Karpas-422 (cell line): ENCODE measurements around the gene KLHL18. TPM values are rescaled to one million over a fixed set of nuclear protein-coding genes. Genes with fewer than 3 reads are reported as not detected.
A peak's percentile ranks its signal among the peaks of the same experiment; 100 is the strongest.
"Not testable (repeated sequence)": the region's sequence is repeated elsewhere in the genome, so short reads cannot be mapped to it uniquely, and the experiment has no call there.

ENCODE experiments used
- DNase-seq: peaks from one replicate; pipeline ENCODE4 v3.0.0-alpha.2; 2015
- H2AFZ ChIP-seq: fragments of 200-600 bp; sonication (generic); 2 replicates; pipeline ENCODE4 v1.6.1; 2014; ENCODE audit warnings: antibody characterized with exemption, low read length, mixed read lengths
- H3K27ac ChIP-seq: fragments of 200-600 bp; sonication (generic); 2 replicates; pipeline ENCODE4 v1.5.1; 2014; ENCODE audit warnings: mild to moderate bottlenecking, low read length, moderate library complexity
- H3K27me3 ChIP-seq: fragments of 200-600 bp; sonication (generic); 2 replicates; pipeline ENCODE4 v1.6.1; 2014; ENCODE audit warnings: low read length, mixed read lengths
- H3K36me3 ChIP-seq: fragments of 200-600 bp; sonication (generic); 2 replicates; pipeline ENCODE4 v1.6.1; 2014; ENCODE audit warnings: low read length, mixed read lengths; ENCODE audit not compliant: insufficient read depth
- H3K4me1 ChIP-seq: fragments of 200-600 bp; sonication (generic); 2 replicates; pipeline ENCODE4 v1.6.1; 2014; ENCODE audit warnings: mild to moderate bottlenecking, low read length, mixed read lengths
- H3K4me2 ChIP-seq: fragments of 200-600 bp; sonication (generic); 2 replicates; pipeline ENCODE4 v1.6.1; 2014; ENCODE audit warnings: low read length, low read depth, mild to moderate bottlenecking; ENCODE audit not compliant: poor library complexity, severe bottlenecking
- H3K4me3 ChIP-seq: fragments of 200-600 bp; sonication (generic); 2 replicates; pipeline ENCODE4 v1.5.1; 2014; ENCODE audit warnings: mild to moderate bottlenecking, antibody characterized with exemption, low read length, mixed read lengths
- H3K79me2 ChIP-seq: fragments of 200-600 bp; sonication (generic); 2 replicates; pipeline ENCODE4 v1.6.1; 2014; ENCODE audit warnings: mild to moderate bottlenecking, low read length, mixed read lengths
- H3K9ac ChIP-seq: fragments of 200-600 bp; sonication (generic); 2 replicates; pipeline ENCODE4 v1.6.0; 2014; ENCODE audit warnings: low read length
- H3K9me2 ChIP-seq: fragments of 200-600 bp; sonication (generic), shearing (Covaris generic); replicated peaks from 2 replicates; pipeline ENCODE4 v1.6.0; 2014; ENCODE audit warnings: mild to moderate bottlenecking, low read length, moderate library complexity; ENCODE audit not compliant: insufficient read depth
- H3K9me3 ChIP-seq: fragments of 300-700, 200-600 bp; sonication (generic); 2 replicates; pipeline ENCODE4 v1.6.1; 2014; ENCODE audit warnings: low read length, mixed read lengths
- H4K20me1 ChIP-seq: fragments of 200-600 bp; sonication (generic); 2 replicates; pipeline ENCODE4 v1.6.1; 2014; ENCODE audit warnings: mild to moderate bottlenecking, antibody characterized with exemption, low read length, low read depth; ENCODE audit not compliant: insufficient read depth
- total RNA-seq: library from RNA; depleted of rRNA; stranded (reverse); fragments of >200 nt; shearing (Covaris generic); gene quantifications from 2 replicates; pipeline ENCODE4 v1.2.3, GENCODE V29; 2014; ENCODE audit warnings: low replicate concordance

KLHL18 gene
- total RNA-seq, 1 experiment from 2014 or later, result 15.6 TPM

GRCh38 chr3:47250309-47251060, 32.3 kb upstream of the KLHL18 start:
- H3K9me2 ChIP-seq, result no peaks in the 10 kb centered on the region
- no peak overlapping the region for H3K4me3 ChIP-seq
- no peaks in the 10 kb centered on the region for H3K4me1 ChIP-seq
- no peaks in the 10 kb centered on the region for H3K79me2 ChIP-seq
- H4K20me1 ChIP-seq, result no peaks in the 10 kb centered on the region
- H3K4me2 ChIP-seq, result no peak overlapping the region
- H3K9ac ChIP-seq, result no peak overlapping the region
- H3K36me3 ChIP-seq, result no peaks in the 10 kb centered on the region
- H3K9me3 ChIP-seq, result no peaks in the 10 kb centered on the region
- no peak overlapping the region for H3K27ac ChIP-seq
- no peaks in the 10 kb centered on the region for H3K27me3 ChIP-seq
- peak; percentile 71 for DNase-seq
- no peak overlapping the region for H2AFZ ChIP-seq

- not testable (repeated sequence) for H3K4me2 ChIP-seq, H3K79me2 ChIP-seq, H4K20me1 ChIP-seq, DNase-seq, H3K4me1 ChIP-seq, H3K9me3 ChIP-seq, H3K36me3 ChIP-seq, H3K27me3 ChIP-seq, H3K27ac ChIP-seq, H3K4me3 ChIP-seq, H2AFZ ChIP-seq, H3K9ac ChIP-seq, H3K9me2 ChIP-seq
These were observed 31.7 kb upstream of the KLHL18 start for GRCh38 chr3:47251085-47251484.

GRCh38 chr3:47251689-47252088, 31.1 kb upstream of the KLHL18 start:
- Histone ChIP-seq H3K27ac (no peak overlapping the region), H3K4me1 (no peaks in the 10 kb centered on the region), H3K9me3 (no peaks in the 10 kb centered on the region), H3K27me3 (no peaks in the 10 kb centered on the region), H3K9ac (no peak overlapping the region), H3K4me2 (no peak overlapping the region), H3K9me2 (no peaks in the 10 kb centered on the region), H4K20me1 (no peaks in the 10 kb centered on the region), H3K36me3 (no peaks in the 10 kb centered on the region), H3K4me3 (no peak overlapping the region), H2AFZ (no peak overlapping the region), H3K79me2 (no peaks in the 10 kb centered on the region)
- DNase-seq, result no peak

GRCh38 chr3:47256331-47256730, 26.4 kb upstream of the KLHL18 start:
- DNase-seq, H3K27me3 ChIP-seq: not testable (repeated sequence)

GRCh38 chr3:47259114-47259513, 23.6 kb upstream of the KLHL18 start:
- H3K79me2 ChIP-seq, result no peaks in the 10 kb centered on the region
- H2AFZ ChIP-seq, result no peak overlapping the region
- H3K27me3 ChIP-seq, result no peaks in the 10 kb centered on the region
- H3K4me1 ChIP-seq, result no peaks in the 10 kb centered on the region
- H3K9me2 ChIP-seq, result no peaks in the 10 kb centered on the region
- H4K20me1 ChIP-seq, result no peaks in the 10 kb centered on the region
- no peak overlapping the region for H3K27ac ChIP-seq
- H3K36me3 ChIP-seq, result no peaks in the 10 kb centered on the region
- no peak for DNase-seq
- H3K4me3 ChIP-seq, result no peak overlapping the region
- no peak overlapping the region for H3K4me2 ChIP-seq
- no peak overlapping the region for H3K9ac ChIP-seq
- no peaks in the 10 kb centered on the region for H3K9me3 ChIP-seq

More at GRCh38 chr3:47256331-47256730, 26.4 kb upstream of the KLHL18 start:
- not testable (repeated sequence) for H3K4me2 ChIP-seq, H3K4me1 ChIP-seq, H3K9me3 ChIP-seq, H3K9me2 ChIP-seq, H3K27ac ChIP-seq, H4K20me1 ChIP-seq, H3K4me3 ChIP-seq, H3K36me3 ChIP-seq, H3K9ac ChIP-seq, H3K79me2 ChIP-seq, H2AFZ ChIP-seq

GRCh38 chr3:47260605-47261004, 22.1 kb upstream of the KLHL18 start:
- no peak overlapping the region for H2AFZ ChIP-seq
- no peak for DNase-seq
- no peak overlapping the region for H3K9ac ChIP-seq
- H3K9me2 ChIP-seq, result no peaks in the 10 kb centered on the region
- peaks cover 7% of the 10 kb centered on the region for H3K4me1 ChIP-seq
- no peaks in the 10 kb centered on the region for H3K9me3 ChIP-seq
- H3K27ac ChIP-seq, result no peak overlapping the region
- H3K79me2 ChIP-seq, result no peaks in the 10 kb centered on the region
- H3K4me3 ChIP-seq, result no peak overlapping the region
- H4K20me1 ChIP-seq, result no peaks in the 10 kb centered on the region
- H3K4me2 ChIP-seq, result no peak overlapping the region
- no peaks in the 10 kb centered on the region for H3K36me3 ChIP-seq
- H3K27me3 ChIP-seq, result no peaks in the 10 kb centered on the region

GRCh38 chr3:47261301-47261700, 21.4 kb upstream of the KLHL18 start:
- H3K9me3 ChIP-seq, result no peaks in the 10 kb centered on the region
- H3K4me1 ChIP-seq, result peaks cover 14% of the 10 kb centered on the region
- no peak overlapping the region for H3K27ac ChIP-seq
- H3K9me2 ChIP-seq, result no peaks in the 10 kb centered on the region
- H4K20me1 ChIP-seq, result no peaks in the 10 kb centered on the region
- no peak overlapping the region for H3K9ac ChIP-seq
- no peaks in the 10 kb centered on the region for H3K27me3 ChIP-seq
- DNase-seq, result no peak
- H3K4me2 ChIP-seq, result no peak overlapping the region
- no peak overlapping the region for H3K4me3 ChIP-seq
- no peak overlapping the region for H2AFZ ChIP-seq
- no peaks in the 10 kb centered on the region for H3K79me2 ChIP-seq
- no peaks in the 10 kb centered on the region for H3K36me3 ChIP-seq

- Histone ChIP-seq H3K4me3 (no peak overlapping the region), H3K9me3 (no peaks in the 10 kb centered on the region), H3K27me3 (no peaks in the 10 kb centered on the region), H3K27ac (no peak overlapping the region), H3K9me2 (no peaks in the 10 kb centered on the region), H3K4me1 (peaks cover 42% of the 10 kb centered on the region), H4K20me1 (no peaks in the 10 kb centered on the region), H3K4me2 (no peak overlapping the region), H2AFZ (no peak overlapping the region), H3K36me3 (no peaks in the 10 kb centered on the region), H3K79me2 (no peaks in the 10 kb centered on the region), H3K9ac (no peak overlapping the region)
- no peak for DNase-seq
These were observed 17.7 kb upstream of the KLHL18 start for GRCh38 chr3:47265008-47265407.
